Measurements from ENCODE around the gene PARD6A. TPM values are rescaled to one million over a fixed set of nuclear protein-coding genes. Genes with fewer than 3 reads are reported as not detected.
A peak's percentile ranks its signal among the peaks of the same experiment; 100 is the strongest.

PARD6A gene
- total and polyA plus RNA-seq, 2 of the 13 experiments (the other 11 are each of a cell fraction or from before 2014, with no cell fraction given): 3.5 to 4.3 TPM

- peak; percentile 79; the same call in 1 of the 2 replicates for TF ChIP-seq NFKB2 (CRISPR knock-in tag; IDR thresholded peaks at IDR 0.05; ENCODE audit: borderline replicate concordance)
- TF ChIP-seq ZFAT (CRISPR knock-in tag; conservative IDR thresholded peaks at IDR 0.05): no peak
- no peak for TF ChIP-seq ZNF296 (CRISPR knock-in tag; conservative IDR thresholded peaks at IDR 0.05)
- no peak for TF ChIP-seq PHB2 (IDR thresholded peaks at IDR 0.05; ENCODE audit: partially characterized antibody)
- TF ChIP-seq ZNF33A (CRISPR knock-in tag; IDR thresholded peaks at IDR 0.05; ENCODE audit: borderline replicate concordance): no peak
- TF ChIP-seq TFE3 (CRISPR knock-in tag; IDR thresholded peaks at IDR 0.05): 0 out of 2 replicates have a peak, but pooled peaks have one; percentile 34
- no peak for TF ChIP-seq REXO4 (CRISPR knock-in tag; IDR thresholded peaks at IDR 0.05; ENCODE audit: borderline replicate concordance)
- TF ChIP-seq ZNF367 (CRISPR knock-in tag; IDR thresholded peaks at IDR 0.05; ENCODE audit: borderline replicate concordance): no peak
- TF ChIP-seq GZF1 (CRISPR knock-in tag; IDR thresholded peaks at IDR 0.05): no peak
- TF ChIP-seq DBP (CRISPR knock-in tag; IDR thresholded peaks at IDR 0.05; ENCODE audit: not compliant biosample characterization): no peak
- no peak for TF ChIP-seq NR2F2 (IDR thresholded peaks at IDR 0.05; ENCODE audit: borderline replicate concordance, low read depth)
- TF ChIP-seq ZNF746 (CRISPR knock-in tag; IDR thresholded peaks at IDR 0.05): no peak
- no peak for TF ChIP-seq ZNF652 (CRISPR knock-in tag; IDR thresholded peaks at IDR 0.05; ENCODE audit: borderline replicate concordance, low read depth)
- 0 out of 2 replicates have a peak, but pooled peaks have one; percentile 13 for TF ChIP-seq TFDP1 (CRISPR knock-in tag; IDR thresholded peaks at IDR 0.05; ENCODE audit: borderline replicate concordance)
- no peak for TF ChIP-seq ZNF460 (CRISPR knock-in tag; IDR thresholded peaks at IDR 0.05; ENCODE audit: borderline replicate concordance)
- no peak for TF ChIP-seq NFAT5 (CRISPR knock-in tag; IDR thresholded peaks at IDR 0.05)
- TF ChIP-seq ARNTL (CRISPR knock-in tag; IDR thresholded peaks at IDR 0.05): no peak
- TF ChIP-seq SAFB2 (CRISPR knock-in tag; IDR thresholded peaks at IDR 0.05; ENCODE audit: borderline replicate concordance, low read depth): 0 out of 2 replicates have a peak, but pooled peaks have one; percentile 60
- no peak for TF ChIP-seq ZNF629 (CRISPR knock-in tag; conservative IDR thresholded peaks at IDR 0.05)
- peak; percentile 45; the same call in 1 of the 3 replicates for TF ChIP-seq MXI1 (IDR thresholded peaks at IDR 0.05; ENCODE audit: borderline replicate concordance, low read depth, low read length)
- TF ChIP-seq KLF13 (CRISPR knock-in tag; IDR thresholded peaks at IDR 0.05): no peak
- no peak for TF ChIP-seq SMAD3 (CRISPR knock-in tag; IDR thresholded peaks at IDR 0.05)
Observed at GRCh38 chr16:67652578-67653127, 8.1 kb upstream of the PARD6A start (continued).

Measured in HepG2 (cell line).